ENCODE data around the gene FIS1. TPM values are rescaled to one million over a fixed set of nuclear protein-coding genes. Genes with fewer than 3 reads are reported as not detected.
A peak's percentile ranks its signal among the peaks of the same experiment; 100 is the strongest.
"Not testable (repeated sequence)": the region's sequence is repeated elsewhere in the genome, so short reads cannot be mapped to it uniquely, and the experiment has no call there.

Gene FIS1
- total RNA-seq, 1 experiment from 2014 or later: 124 TPM

DNA sequence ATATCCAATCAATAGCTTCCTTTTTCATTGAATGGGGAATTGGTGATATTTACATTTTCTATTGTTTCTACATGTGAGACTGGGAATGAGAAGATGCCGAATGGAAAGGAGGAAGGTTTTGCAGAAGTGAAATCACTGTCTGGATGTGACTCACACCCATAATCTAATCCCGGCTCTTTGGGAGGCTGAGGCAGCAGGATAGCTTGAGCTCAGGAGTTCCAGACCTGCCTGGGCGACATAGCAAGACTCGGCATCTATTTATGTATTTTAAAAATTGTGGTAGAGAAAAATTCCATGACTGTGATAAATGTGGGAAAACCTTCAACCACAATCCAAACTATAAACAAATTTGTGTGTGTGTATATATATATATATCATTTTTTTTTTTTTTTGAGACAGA lies 10.9 kb upstream of the FIS1 start:
- H3K36me3 Mint-ChIP-seq (ENCODE audit: insufficient read depth in 1 of 3, low read depth in 3 of 3): peaks cover 3 to 5% (median 5%) of the 10 kb centered on the region in 3 experiments; a peak in 5 of 7 replicates
- peaks cover 7 to 13% of the 10 kb centered on the region in 2 experiments for H3K4me1 Mint-ChIP-seq

GRCh38 chr7:101253199-101253598 lies 8.3 kb upstream of the FIS1 start:
- not testable (repeated sequence) for H3K27ac Mint-ChIP-seq

More for the DNA sequence above, 10.9 kb upstream of the FIS1 start:
- H3K9me3 Mint-ChIP-seq: no peaks in the 10 kb centered on the region
- no peak overlapping the region for H3K14ac ChIP-seq (ENCODE audit: insufficient read depth, low read length)
- no peak overlapping the region for H2AK5ac ChIP-seq (ENCODE audit: insufficient read length, low read length)
- H2BK20ac ChIP-seq (ENCODE audit: low read depth, low read length, poor library complexity, severe bottlenecking): no peak overlapping the region
- no peak overlapping the region for H3K18ac ChIP-seq (ENCODE audit: insufficient read length, low read depth, low read length)
- no peak overlapping the region for H2BK15ac ChIP-seq (ENCODE audit: low read depth, low read length)
- no peak overlapping the region for H2BK5ac ChIP-seq (ENCODE audit: insufficient read length, low read length)
- H3K4me2 ChIP-seq (ENCODE audit: insufficient read depth, insufficient read length, low read length): no peak overlapping the region
- no peak for DNase-seq
- peaks cover 8% of the 10 kb centered on the region; the same call in 1 of the 2 replicates for H3K79me2 ChIP-seq (ENCODE audit: insufficient read depth, low read length)
- H3K23me2 ChIP-seq (ENCODE audit: insufficient read length, low read depth, low read length, poor library complexity, severe bottlenecking): peaks cover 9% of the 10 kb centered on the region
- no peaks in the 10 kb centered on the region; the same call in 1 of the 2 replicates for H3K27me3 Mint-ChIP-seq (ENCODE audit: low read depth)
- no peak overlapping the region for H3K27ac ChIP-seq (ENCODE audit: insufficient read length, low read depth, low read length)
- no peak overlapping the region for H3K4ac ChIP-seq (ENCODE audit: low read depth, low read length)
- no peak overlapping the region for H3K27ac Mint-ChIP-seq
- TF ChIP-seq CTCF (conservative IDR thresholded peaks at IDR 0.05): no peak
- no peak overlapping the region for H3K9ac ChIP-seq (ENCODE audit: extremely low read depth, insufficient read length, low read length)
- WGBS (ENCODE audit: extremely low coverage, insufficient read length, low lambda C conversion rate): no CpG with 5 or more reads among the region's 4 CpGs
- H3K23ac ChIP-seq (ENCODE audit: insufficient read length, low read depth, low read length): no peak overlapping the region
- no peaks in the 10 kb centered on the region for H3K9me3 ChIP-seq (ENCODE audit: control insufficient read depth, low read depth, low read length)
- H3K4me1 ChIP-seq (ENCODE audit: insufficient read depth, low read length): peaks cover 3% of the 10 kb centered on the region; the same call in 1 of the 2 replicates
- H4K91ac ChIP-seq (ENCODE audit: insufficient read length, low read depth, low read length): no peak overlapping the region
- no peak overlapping the region for H3T11ph ChIP-seq (ENCODE audit: low read length)
- H3K4me3 Mint-ChIP-seq: no peak overlapping the region
- peaks cover 5% of the 10 kb centered on the region for H3K79me1 ChIP-seq (ENCODE audit: insufficient read depth, low read depth, low read length, poor library complexity, severe bottlenecking)
- H4K5ac ChIP-seq (ENCODE audit: insufficient read length, low read depth, low read length): no peak overlapping the region
- H3K56ac ChIP-seq (ENCODE audit: insufficient read length, low read depth, low read length): no peak overlapping the region
- H4K20me1 ChIP-seq (ENCODE audit: control insufficient read depth, insufficient read depth, insufficient read length): no peaks in the 10 kb centered on the region
- H2BK12ac ChIP-seq (ENCODE audit: insufficient read length, low read depth, low read length): no peak overlapping the region
- no peak overlapping the region for H2BK120ac ChIP-seq (ENCODE audit: low read depth, low read length, poor library complexity, severe bottlenecking)
- H4K8ac ChIP-seq (replicated peaks; ENCODE audit: insufficient read length, low read depth, low read length): no peak overlapping the region
- H3K27me3 ChIP-seq (ENCODE audit: insufficient read depth, low read length): no peaks in the 10 kb centered on the region
- no peak overlapping the region for H2AFZ ChIP-seq (ENCODE audit: low read length)

More at GRCh38 chr7:101253199-101253598, 8.3 kb upstream of the FIS1 start:
- H2BK12ac ChIP-seq (ENCODE audit: insufficient read length, low read depth, low read length); H3K23ac ChIP-seq (ENCODE audit: insufficient read length, low read depth, low read length); H3T11ph ChIP-seq (ENCODE audit: low read length); H3K56ac ChIP-seq (ENCODE audit: insufficient read length, low read depth, low read length); H3K4me1 ChIP-seq (ENCODE audit: insufficient read depth, low read length); H3K9me3 ChIP-seq (ENCODE audit: control insufficient read depth, low read depth, low read length); H4K8ac ChIP-seq (replicated peaks; ENCODE audit: insufficient read length, low read depth, low read length); H2BK20ac ChIP-seq (ENCODE audit: low read depth, low read length, poor library complexity, severe bottlenecking); H3K9me3 Mint-ChIP-seq; H4K91ac ChIP-seq (ENCODE audit: insufficient read length, low read depth, low read length); H3K4ac ChIP-seq (ENCODE audit: low read depth, low read length); H3K79me1 ChIP-seq (ENCODE audit: insufficient read depth, low read depth, low read length, poor library complexity, severe bottlenecking); H4K5ac ChIP-seq (ENCODE audit: insufficient read length, low read depth, low read length); H2BK15ac ChIP-seq (ENCODE audit: low read depth, low read length); H2BK120ac ChIP-seq (ENCODE audit: low read depth, low read length, poor library complexity, severe bottlenecking); H3K27me3 Mint-ChIP-seq (ENCODE audit: low read depth); H3K23me2 ChIP-seq (ENCODE audit: insufficient read length, low read depth, low read length, poor library complexity, severe bottlenecking); H3K18ac ChIP-seq (ENCODE audit: insufficient read length, low read depth, low read length); H2AFZ ChIP-seq (ENCODE audit: low read length); H2AK5ac ChIP-seq (ENCODE audit: insufficient read length, low read length); H3K27ac ChIP-seq (ENCODE audit: insufficient read length, low read depth, low read length); H2BK5ac ChIP-seq (ENCODE audit: insufficient read length, low read length); H4K20me1 ChIP-seq (ENCODE audit: control insufficient read depth, insufficient read depth, insufficient read length); H3K79me2 ChIP-seq (ENCODE audit: insufficient read depth, low read length); DNase-seq; H3K14ac ChIP-seq (ENCODE audit: insufficient read depth, low read length); H3K4me2 ChIP-seq (ENCODE audit: insufficient read depth, insufficient read length, low read length); H3K27me3 ChIP-seq (ENCODE audit: insufficient read depth, low read length); H3K9ac ChIP-seq (ENCODE audit: extremely low read depth, insufficient read length, low read length): not testable (repeated sequence)
- Mint-ChIP-seq H3K4me3 (peak overlapping the region; percentile 99; a peak in 2 of 5 replicates), H3K36me3 (ENCODE audit: insufficient read depth in 1 of 3, low read depth in 3 of 3) (peaks cover 5 to 17% (median 15%) of the 10 kb centered on the region in 3 experiments; a peak in 5 of 7 replicates), H3K4me1 (peaks cover 7 to 17% of the 10 kb centered on the region in 2 experiments)
- WGBS (ENCODE audit: extremely low coverage, insufficient read length, low lambda C conversion rate): no CpG with 5 or more reads among the region's 5 CpGs

Measured in H9 (cell line).